Calu3 (cell line): ENCODE results near the gene THBS4. TPM values are rescaled to one million over a fixed set of nuclear protein-coding genes. Genes with fewer than 3 reads are reported as not detected.
"Not testable (repeated sequence)": the region's sequence is repeated elsewhere in the genome, so short reads cannot be mapped to it uniquely, and the experiment has no call there.

Experiments
- BruUV-seq: library from RNA; stranded (reverse); fragments of 400-500 nt; replicated peaks from 2 replicates; lab custom pipeline; 2021; lab: Mats Ljungman, UMichigan
- CTCF ChIA-PET: fragments of 300-600 bp; sonication (Branson Sonifier 250); formaldehyde crosslinking; loops from one replicate; lab custom pipeline; 2022; ENCODE audit warnings: antibody characterized with exemption; lab: Charles Lee
- DNase-seq: peaks from one replicate; pipeline ENCODE4 v3.0.0; 2022
- H3K27ac Mint-ChIP-seq: one replicate; pipeline ENCODE4 v1.8.0; 2022; ENCODE audit warnings: mixed read lengths; ENCODE audit not compliant: unreplicated experiment
- H3K27me3 Mint-ChIP-seq: one replicate; pipeline ENCODE4 v1.8.0; 2022; ENCODE audit warnings: mixed read lengths; ENCODE audit not compliant: unreplicated experiment
- H3K36me3 Mint-ChIP-seq: one replicate; pipeline ENCODE4 v1.8.0; 2022; ENCODE audit warnings: mild to moderate bottlenecking, moderate library complexity, mixed read lengths; ENCODE audit not compliant: insufficient read depth, unreplicated experiment
- H3K4me1 Mint-ChIP-seq: one replicate; pipeline ENCODE4 v1.8.0; 2022; ENCODE audit warnings: mild to moderate bottlenecking, low read depth, mixed read lengths; ENCODE audit not compliant: unreplicated experiment
- H3K4me3 Mint-ChIP-seq: one replicate; pipeline ENCODE4 v1.8.0; 2022; ENCODE audit warnings: mild to moderate bottlenecking, low read depth, moderate library complexity, mixed read lengths; ENCODE audit not compliant: unreplicated experiment
- H3K9me3 Mint-ChIP-seq: one replicate; pipeline ENCODE4 v1.8.0; 2022; ENCODE audit warnings: low read depth, mixed read lengths; ENCODE audit not compliant: unreplicated experiment
- intact Hi-C: fragments of 100-400 bp; cut with micrococcal nuclease; formaldehyde crosslinking; loops from one replicate; pipeline ENCODE4 v1.10.0; 2022; ENCODE audit not compliant: unreplicated experiment
- total RNA-seq: library from RNA; stranded (reverse); gene quantifications from 2 replicates; pipeline ENCODE4 v1.2.3, GENCODE V29; 2022
- TF ChIP-seq, protein P1 (sequence below): fragments of 200-600 bp; IDR thresholded peaks from one replicate; pipeline ENCODE4 v1.8.0; 2022; ENCODE audit warnings: antibody characterized with exemption; ENCODE audit not compliant: unreplicated experiment

The THBS4 gene
- total RNA-seq, 1 experiment from 2014 or later: 0.52 TPM

DNA sequence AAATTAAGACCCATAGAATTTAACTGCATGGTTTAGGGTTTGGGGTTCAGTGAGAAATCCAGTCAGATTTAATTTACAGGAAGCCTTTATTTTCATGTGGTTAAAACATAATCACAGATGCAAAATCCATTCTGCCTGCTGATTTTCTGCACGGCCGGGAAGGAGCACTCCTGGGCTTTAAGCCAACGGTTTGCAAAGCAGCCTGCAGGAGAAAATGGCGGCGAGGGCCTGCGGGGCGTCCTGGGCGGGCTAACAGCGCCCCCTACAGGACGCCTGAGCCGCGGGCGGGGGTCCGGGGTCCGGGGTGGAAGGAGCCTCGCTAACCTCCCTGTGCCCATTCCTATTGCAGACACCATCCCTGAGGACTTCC, 47.6 kb downstream of the THBS4 start:
- Mint-ChIP-seq H3K27ac (no peak overlapping the region), H3K36me3 (peaks cover 14% of the 10 kb centered on the region), H3K4me1 (peaks cover 29% of the 10 kb centered on the region)

DNA sequence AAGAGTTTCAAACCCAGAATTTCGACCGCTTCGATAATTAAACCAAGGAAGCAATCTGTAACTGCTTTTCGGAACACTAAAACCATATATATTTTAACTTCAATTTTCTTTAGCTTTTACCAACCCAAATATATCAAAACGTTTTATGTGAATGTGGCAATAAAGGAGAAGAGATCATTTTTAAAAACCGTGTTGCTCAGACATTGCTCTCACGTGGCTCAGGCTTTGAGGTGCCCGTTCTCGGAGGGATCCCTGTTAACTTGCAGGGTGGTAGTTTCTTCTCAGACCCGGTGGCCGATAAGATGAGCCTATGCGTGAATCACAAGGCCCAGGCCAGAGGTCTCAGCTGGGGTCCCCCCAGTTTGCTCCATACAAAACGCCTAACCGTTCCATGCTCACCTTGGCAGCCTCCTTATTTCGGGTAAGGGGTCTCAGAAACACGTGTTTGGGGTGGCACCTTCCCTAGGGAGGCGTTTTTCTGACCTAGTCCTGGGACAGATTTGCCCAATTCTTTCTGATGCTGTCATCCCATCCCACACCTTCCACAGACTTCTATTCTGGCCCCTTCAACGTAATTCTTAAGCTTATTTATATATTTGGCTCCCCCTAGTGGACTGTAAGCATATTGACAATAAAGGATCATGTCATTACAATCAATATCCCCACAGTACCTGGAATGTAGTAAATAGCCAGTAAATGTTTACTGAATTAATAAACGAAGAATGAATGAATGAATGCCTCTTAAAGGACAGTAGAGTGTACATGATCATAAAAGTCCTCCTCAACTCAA, 48.1 kb downstream of the THBS4 start:
- Mint-ChIP-seq H3K4me3 (peak overlapping the region; percentile 56), H3K27me3 (peaks cover 11% of the 10 kb centered on the region)

More for the DNA sequence above, 47.6 kb downstream of the THBS4 start:
- TF ChIP-seq, protein P1, sequence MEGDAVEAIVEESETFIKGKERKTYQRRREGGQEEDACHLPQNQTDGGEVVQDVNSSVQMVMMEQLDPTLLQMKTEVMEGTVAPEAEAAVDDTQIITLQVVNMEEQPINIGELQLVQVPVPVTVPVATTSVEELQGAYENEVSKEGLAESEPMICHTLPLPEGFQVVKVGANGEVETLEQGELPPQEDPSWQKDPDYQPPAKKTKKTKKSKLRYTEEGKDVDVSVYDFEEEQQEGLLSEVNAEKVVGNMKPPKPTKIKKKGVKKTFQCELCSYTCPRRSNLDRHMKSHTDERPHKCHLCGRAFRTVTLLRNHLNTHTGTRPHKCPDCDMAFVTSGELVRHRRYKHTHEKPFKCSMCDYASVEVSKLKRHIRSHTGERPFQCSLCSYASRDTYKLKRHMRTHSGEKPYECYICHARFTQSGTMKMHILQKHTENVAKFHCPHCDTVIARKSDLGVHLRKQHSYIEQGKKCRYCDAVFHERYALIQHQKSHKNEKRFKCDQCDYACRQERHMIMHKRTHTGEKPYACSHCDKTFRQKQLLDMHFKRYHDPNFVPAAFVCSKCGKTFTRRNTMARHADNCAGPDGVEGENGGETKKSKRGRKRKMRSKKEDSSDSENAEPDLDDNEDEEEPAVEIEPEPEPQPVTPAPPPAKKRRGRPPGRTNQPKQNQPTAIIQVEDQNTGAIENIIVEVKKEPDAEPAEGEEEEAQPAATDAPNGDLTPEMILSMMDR: peak; percentile 99
- intact Hi-C loops: loop anchor here (1.0 to 5.0 kb wide), 7 partner anchors 91 to 1057 kb away; partner anchors contain the start of gene MTX3
- Mint-ChIP-seq H3K9me3 (peaks cover 2% of the 10 kb centered on the region), H3K4me3 (peak overlapping the region; percentile 56), H3K27me3 (peaks cover 11% of the 10 kb centered on the region)
- DNase-seq: peak; percentile 91
- CTCF ChIA-PET: interaction anchor here (0.8 to 2.0 kb wide), 13 partner anchors 9 to 1058 kb away, joined by 3 to 15 read pairs (median 5); partner anchors contain the start of gene HOMER1
- BruUV-seq: no TSS peak

DNA sequence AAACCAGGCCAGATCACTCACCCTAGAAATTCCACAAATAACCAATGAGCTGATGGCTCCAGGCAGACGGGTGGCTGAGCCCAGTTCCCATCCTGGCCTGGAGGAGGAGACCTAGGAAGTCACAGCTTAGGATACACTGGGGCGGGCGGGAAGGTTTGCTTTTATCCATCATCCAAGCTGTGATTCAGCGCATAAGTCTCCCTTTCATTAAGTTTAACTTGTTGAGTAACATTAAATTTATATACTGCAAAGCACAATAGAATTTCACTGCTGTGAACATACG, 55.7 kb downstream of the THBS4 start:
- Mint-ChIP-seq H3K36me3 (no peaks in the 10 kb centered on the region), H3K4me1 (peaks cover 5% of the 10 kb centered on the region), H3K27ac (no peak overlapping the region), H3K9me3 (no peaks in the 10 kb centered on the region), H3K27me3 (no peaks in the 10 kb centered on the region), H3K4me3 (no peak overlapping the region)
- intact Hi-C loops: loop anchor here (1.0 to 10.0 kb wide), 3 partner anchors 94 to 581 kb away; no protein-coding TSS in a partner anchor
- TF ChIP-seq, protein P1: no peak
- no peak for DNase-seq
- CTCF ChIA-PET: interaction anchor here (1.3 to 4.4 kb wide), 2 partner anchors 19 to 217 kb away, joined by 5 to 81 read pairs; no protein-coding TSS in a partner anchor
- BruUV-seq: no TSS peak

More for the DNA sequence above, 48.1 kb downstream of the THBS4 start:
- intact Hi-C loops: loop anchor here (1.0 to 5.0 kb wide), 7 partner anchors 92 to 1058 kb away; partner anchors contain the start of gene MTX3
- Mint-ChIP-seq H3K4me1 (peaks cover 29% of the 10 kb centered on the region), H3K27ac (peak overlapping the region; percentile 8), H3K36me3 (peaks cover 14% of the 10 kb centered on the region), H3K9me3 (peaks cover 2% of the 10 kb centered on the region)
- BruUV-seq: no TSS peak
- CTCF ChIA-PET: interaction anchor here (0.6 to 2.0 kb wide), 25 partner anchors 9 to 1061 kb away, joined by 3 to 15 read pairs (median 4); partner anchors contain the start of genes HOMER1 and SERINC5
- TF ChIP-seq, protein P1: peak; percentile 21
- peak; percentile 31 for DNase-seq

DNA sequence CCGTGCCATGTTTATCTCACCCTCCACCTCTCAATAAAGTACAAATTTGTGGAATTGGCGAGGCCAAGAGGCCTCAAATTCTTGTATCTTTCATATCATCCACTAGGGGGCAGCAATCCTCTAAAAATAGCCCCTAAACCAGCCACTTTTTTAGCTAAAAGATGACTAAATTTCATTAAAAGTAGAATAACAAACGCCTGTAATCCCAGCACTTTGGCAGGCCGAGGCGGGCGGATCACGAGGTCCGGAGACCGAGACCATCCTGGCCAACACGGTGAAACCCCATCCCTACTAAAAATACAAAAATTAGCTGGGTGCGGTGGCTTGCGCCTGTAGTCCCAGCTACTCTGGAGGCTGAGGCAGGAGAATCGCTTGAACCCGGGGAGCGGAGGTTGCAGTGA, 56.6 kb downstream of the THBS4 start:
- DNase-seq: peak; percentile 28
- not testable (repeated sequence) for H3K27me3 Mint-ChIP-seq, H3K4me1 Mint-ChIP-seq, H3K4me3 Mint-ChIP-seq, BruUV-seq, H3K27ac Mint-ChIP-seq, H3K9me3 Mint-ChIP-seq, H3K36me3 Mint-ChIP-seq
- TF ChIP-seq, protein P1: peak; percentile 75
- intact Hi-C loops: loop anchor here (1.0 to 10.0 kb wide), 3 partner anchors 93 to 581 kb away; no protein-coding TSS in a partner anchor
- CTCF ChIA-PET: interaction anchor here (0.5 to 4.4 kb wide), 14 partner anchors 8 to 606 kb away, joined by 3 to 81 read pairs (median 4); no protein-coding TSS in a partner anchor
